ENCODE results near the gene MEGF9. TPM values are rescaled to one million over a fixed set of nuclear protein-coding genes. Genes with fewer than 3 reads are reported as not detected.

The MEGF9 gene
- total and polyA plus RNA-seq, 2 of the 13 experiments (the other 11 are each of a cell fraction or from before 2014, with no cell fraction given): 3.1 to 3.3 TPM

DNA sequence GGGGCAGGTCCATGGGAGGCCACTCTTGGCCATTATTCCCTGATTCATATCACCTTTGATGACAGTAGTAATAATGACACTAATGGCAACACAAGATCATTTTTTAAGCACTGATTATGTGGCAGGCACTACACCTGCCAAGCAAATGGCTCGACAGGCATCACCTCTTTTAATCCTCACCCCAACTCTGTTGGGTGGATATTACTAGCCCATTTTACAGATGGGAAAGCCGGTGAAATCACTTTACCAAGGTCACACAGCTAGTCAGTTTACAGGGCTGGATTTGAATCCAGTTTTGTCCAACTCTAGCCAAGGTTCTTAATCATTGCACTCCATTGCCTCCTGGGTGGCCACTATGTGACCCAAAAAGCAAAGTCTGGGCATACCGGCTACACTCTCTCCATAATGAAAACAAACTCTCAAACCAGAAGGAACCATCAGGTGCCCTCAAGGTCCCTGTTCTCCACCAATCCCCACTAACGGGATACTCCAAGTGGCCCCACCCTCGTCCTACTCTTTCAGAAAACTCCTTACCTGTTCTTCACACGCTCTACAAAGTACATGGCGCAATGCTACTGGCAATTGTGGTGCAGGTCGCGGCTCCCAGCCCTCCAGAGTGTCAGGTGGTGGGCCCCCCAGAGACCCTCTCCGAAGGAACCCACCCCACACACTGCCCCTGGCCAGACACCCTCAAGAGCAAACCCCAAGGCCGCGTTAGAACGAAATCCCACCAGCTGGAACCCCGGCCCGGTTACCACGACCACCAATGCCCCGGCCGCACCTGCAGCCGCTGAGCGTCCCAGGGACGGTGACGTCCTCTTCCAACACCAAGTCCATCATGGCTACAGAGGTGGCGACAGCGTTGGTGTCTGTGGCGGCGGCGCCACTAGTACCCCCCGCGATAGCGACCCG lies 134.9 kb downstream of the MEGF9 start (continued):
- TF ChIP-seq PAX8 (CRISPR knock-in tag; IDR thresholded peaks at IDR 0.05; ENCODE audit: borderline replicate concordance): no peak; the same call in 1 of the 2 replicates
- TF ChIP-seq, protein P1, sequence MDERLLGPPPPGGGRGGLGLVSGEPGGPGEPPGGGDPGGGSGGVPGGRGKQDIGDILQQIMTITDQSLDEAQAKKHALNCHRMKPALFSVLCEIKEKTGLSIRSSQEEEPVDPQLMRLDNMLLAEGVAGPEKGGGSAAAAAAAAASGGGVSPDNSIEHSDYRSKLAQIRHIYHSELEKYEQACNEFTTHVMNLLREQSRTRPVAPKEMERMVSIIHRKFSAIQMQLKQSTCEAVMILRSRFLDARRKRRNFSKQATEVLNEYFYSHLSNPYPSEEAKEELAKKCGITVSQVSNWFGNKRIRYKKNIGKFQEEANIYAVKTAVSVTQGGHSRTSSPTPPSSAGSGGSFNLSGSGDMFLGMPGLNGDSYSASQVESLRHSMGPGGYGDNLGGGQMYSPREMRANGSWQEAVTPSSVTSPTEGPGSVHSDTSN (CRISPR knock-in tag; IDR thresholded peaks at IDR 0.05): no peak
- no peak for TF ChIP-seq NONO (IDR thresholded peaks at IDR 0.05)
- no peak for TF ChIP-seq NONO (CRISPR knock-in tag; conservative IDR thresholded peaks at IDR 0.05)
- TF ChIP-seq ZNF556 (CRISPR knock-in tag; IDR thresholded peaks at IDR 0.05; ENCODE audit: borderline replicate concordance): no peak
- no peak for TF ChIP-seq ZNF557 (CRISPR knock-in tag; IDR thresholded peaks at IDR 0.05)
- TF ChIP-seq RCOR2 (CRISPR knock-in tag; IDR thresholded peaks at IDR 0.05): no peak
- TF ChIP-seq, protein P2, sequence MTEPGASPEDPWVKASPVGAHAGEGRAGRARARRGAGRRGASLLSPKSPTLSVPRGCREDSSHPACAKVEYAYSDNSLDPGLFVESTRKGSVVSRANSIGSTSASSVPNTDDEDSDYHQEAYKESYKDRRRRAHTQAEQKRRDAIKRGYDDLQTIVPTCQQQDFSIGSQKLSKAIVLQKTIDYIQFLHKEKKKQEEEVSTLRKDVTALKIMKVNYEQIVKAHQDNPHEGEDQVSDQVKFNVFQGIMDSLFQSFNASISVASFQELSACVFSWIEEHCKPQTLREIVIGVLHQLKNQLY (CRISPR knock-in tag; IDR thresholded peaks at IDR 0.05): no peak
- no peak for TF ChIP-seq NR3C1 (CRISPR knock-in tag; IDR thresholded peaks at IDR 0.05)
- no peak for TF ChIP-seq KLF9 (CRISPR knock-in tag; IDR thresholded peaks at IDR 0.05; ENCODE audit: low read depth)
- TF ChIP-seq YEATS2 (CRISPR knock-in tag; IDR thresholded peaks at IDR 0.05; ENCODE audit: borderline replicate concordance): no peak
- TF ChIP-seq ZNF841 (CRISPR knock-in tag; IDR thresholded peaks at IDR 0.05; ENCODE audit: borderline replicate concordance): no peak
- 0 out of 2 replicates have a peak, but pooled peaks have one; percentile 49 for TF ChIP-seq MTA1 (CRISPR knock-in tag; IDR thresholded peaks at IDR 0.05; ENCODE audit: borderline replicate concordance)
- TF ChIP-seq TEAD3 (CRISPR knock-in tag; optimal IDR thresholded peaks at IDR 0.05; ENCODE audit: borderline replicate concordance): no peak
- TF ChIP-seq NRL (CRISPR knock-in tag; IDR thresholded peaks at IDR 0.05; ENCODE audit: borderline replicate concordance): peak; percentile 81; the same call in 1 of the 2 replicates
- no peak for TF ChIP-seq ZSCAN31 (CRISPR knock-in tag; IDR thresholded peaks at IDR 0.05; ENCODE audit: low read depth)
- TF ChIP-seq, protein P3, sequence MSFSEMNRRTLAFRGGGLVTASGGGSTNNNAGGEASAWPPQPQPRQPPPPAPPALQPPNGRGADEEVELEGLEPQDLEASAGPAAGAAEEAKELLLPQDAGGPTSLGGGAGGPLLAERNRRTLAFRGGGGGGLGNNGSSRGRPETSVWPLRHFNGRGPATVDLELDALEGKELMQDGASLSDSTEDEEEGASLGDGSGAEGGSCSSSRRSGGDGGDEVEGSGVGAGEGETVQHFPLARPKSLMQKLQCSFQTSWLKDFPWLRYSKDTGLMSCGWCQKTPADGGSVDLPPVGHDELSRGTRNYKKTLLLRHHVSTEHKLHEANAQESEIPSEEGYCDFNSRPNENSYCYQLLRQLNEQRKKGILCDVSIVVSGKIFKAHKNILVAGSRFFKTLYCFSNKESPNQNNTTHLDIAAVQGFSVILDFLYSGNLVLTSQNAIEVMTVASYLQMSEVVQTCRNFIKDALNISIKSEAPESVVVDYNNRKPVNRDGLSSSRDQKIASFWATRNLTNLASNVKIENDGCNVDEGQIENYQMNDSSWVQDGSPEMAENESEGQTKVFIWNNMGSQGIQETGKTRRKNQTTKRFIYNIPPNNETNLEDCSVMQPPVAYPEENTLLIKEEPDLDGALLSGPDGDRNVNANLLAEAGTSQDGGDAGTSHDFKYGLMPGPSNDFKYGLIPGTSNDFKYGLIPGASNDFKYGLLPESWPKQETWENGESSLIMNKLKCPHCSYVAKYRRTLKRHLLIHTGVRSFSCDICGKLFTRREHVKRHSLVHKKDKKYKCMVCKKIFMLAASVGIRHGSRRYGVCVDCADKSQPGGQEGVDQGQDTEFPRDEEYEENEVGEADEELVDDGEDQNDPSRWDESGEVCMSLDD (CRISPR knock-in tag; IDR thresholded peaks at IDR 0.05; ENCODE audit: borderline replicate concordance): no peak
- TF ChIP-seq, protein P4, sequence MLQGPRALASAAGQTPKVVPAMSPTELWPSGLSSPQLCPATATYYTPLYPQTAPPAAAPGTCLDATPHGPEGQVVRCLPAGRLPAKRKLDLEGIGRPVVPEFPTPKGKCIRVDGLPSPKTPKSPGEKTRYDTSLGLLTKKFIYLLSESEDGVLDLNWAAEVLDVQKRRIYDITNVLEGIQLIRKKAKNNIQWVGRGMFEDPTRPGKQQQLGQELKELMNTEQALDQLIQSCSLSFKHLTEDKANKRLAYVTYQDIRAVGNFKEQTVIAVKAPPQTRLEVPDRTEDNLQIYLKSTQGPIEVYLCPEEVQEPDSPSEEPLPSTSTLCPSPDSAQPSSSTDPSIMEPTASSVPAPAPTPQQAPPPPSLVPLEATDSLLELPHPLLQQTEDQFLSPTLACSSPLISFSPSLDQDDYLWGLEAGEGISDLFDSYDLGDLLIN (CRISPR knock-in tag; IDR thresholded peaks at IDR 0.05; ENCODE audit: borderline replicate concordance): no peak
- TF ChIP-seq EEA1 (CRISPR knock-in tag; IDR thresholded peaks at IDR 0.05; ENCODE audit: borderline replicate concordance): no peak
- TF ChIP-seq SMYD3 (CRISPR knock-in tag; IDR thresholded peaks at IDR 0.05): no peak
- TF ChIP-seq ARNT2 (CRISPR knock-in tag; IDR thresholded peaks at IDR 0.05; ENCODE audit: low read depth): no peak
- TF ChIP-seq, protein P5, sequence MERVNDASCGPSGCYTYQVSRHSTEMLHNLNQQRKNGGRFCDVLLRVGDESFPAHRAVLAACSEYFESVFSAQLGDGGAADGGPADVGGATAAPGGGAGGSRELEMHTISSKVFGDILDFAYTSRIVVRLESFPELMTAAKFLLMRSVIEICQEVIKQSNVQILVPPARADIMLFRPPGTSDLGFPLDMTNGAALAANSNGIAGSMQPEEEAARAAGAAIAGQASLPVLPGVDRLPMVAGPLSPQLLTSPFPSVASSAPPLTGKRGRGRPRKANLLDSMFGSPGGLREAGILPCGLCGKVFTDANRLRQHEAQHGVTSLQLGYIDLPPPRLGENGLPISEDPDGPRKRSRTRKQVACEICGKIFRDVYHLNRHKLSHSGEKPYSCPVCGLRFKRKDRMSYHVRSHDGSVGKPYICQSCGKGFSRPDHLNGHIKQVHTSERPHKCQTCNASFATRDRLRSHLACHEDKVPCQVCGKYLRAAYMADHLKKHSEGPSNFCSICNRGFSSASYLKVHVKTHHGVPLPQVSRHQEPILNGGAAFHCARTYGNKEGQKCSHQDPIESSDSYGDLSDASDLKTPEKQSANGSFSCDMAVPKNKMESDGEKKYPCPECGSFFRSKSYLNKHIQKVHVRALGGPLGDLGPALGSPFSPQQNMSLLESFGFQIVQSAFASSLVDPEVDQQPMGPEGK (CRISPR knock-in tag; IDR thresholded peaks at IDR 0.05): 0 out of 2 replicates have a peak, but pooled peaks have one; percentile 30
